SK-N-MC (cell line): ENCODE results near the gene TCTN1.

Source experiments
- DNase-seq: peaks from one replicate; pipeline ENCODE4 v3.0.0-alpha.2; 2011; ENCODE audit warnings: low read depth, low spot score
- H3K27ac ChIP-seq: fragments of 200-600 bp; sonication (generic); 2 replicates; pipeline ENCODE4 v1.5.1; 2016; ENCODE audit warnings: mixed run types
- H3K36me3 ChIP-seq: fragments of 200-600 bp; sonication (generic); 2 replicates; pipeline ENCODE4 v1.6.1; 2017; ENCODE audit warnings: antibody characterized with exemption, low read length, mixed read lengths; ENCODE audit not compliant: insufficient read depth
- H3K4me3 ChIP-seq: fragments of 200-600 bp; sonication (generic); 2 replicates; pipeline ENCODE4 v1.5.1; 2016
- H3K9ac ChIP-seq: fragments of 200-600 bp; sonication (generic); 2 replicates; pipeline ENCODE4 v1.8.0; 2017; ENCODE audit warnings: mixed run types, mixed read lengths; ENCODE audit not compliant: insufficient read length
- H3K9me3 ChIP-seq: fragments of 200-600 bp; sonication (generic); 2 replicates; pipeline ENCODE4 v1.6.1; 2017; ENCODE audit warnings: low read depth, mild to moderate bottlenecking, antibody characterized with exemption, low read length, moderate library complexity, mixed read lengths
- EZH2 ChIP-seq: fragments of 200-600 bp; sonication (generic); IDR thresholded peaks from one replicate; pipeline ENCODE4 v1.6.1; 2017; ENCODE audit warnings: antibody characterized with exemption
- FOXP2 ChIP-seq: optimal IDR thresholded peaks from 2 replicates; pipeline ENCODE3; 2011; ENCODE audit warnings: mild to moderate bottlenecking, moderate library complexity; ENCODE audit not compliant: insufficient read depth; ENCODE audit errors: extremely low read length, control extremely low read depth
- POLR2AphosphoS5 ChIP-seq: IDR thresholded peaks from 2 replicates; pipeline ENCODE4 v1.6.1; 2012; ENCODE audit warnings: mild to moderate bottlenecking, low read depth, low read length, borderline replicate concordance

The TCTN1 gene

DNA sequence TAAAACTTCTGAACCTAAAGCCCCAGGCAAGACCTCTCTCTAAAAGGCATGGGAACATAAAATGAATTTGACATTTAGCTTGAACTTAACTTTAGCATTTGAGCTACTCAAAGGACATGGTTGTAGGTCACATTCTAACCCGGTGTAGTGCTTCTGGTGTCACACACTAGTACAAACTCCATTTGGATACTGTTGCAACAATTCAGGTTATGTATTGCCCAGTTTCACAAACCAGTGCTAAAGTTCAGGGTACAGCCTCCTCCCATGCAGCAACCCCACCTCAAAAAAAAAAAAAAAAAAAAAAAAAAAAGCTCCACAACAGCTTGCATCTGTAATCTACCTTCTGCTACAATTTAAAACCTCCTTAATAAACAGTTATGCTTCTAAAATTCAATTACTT, 38.6 kb upstream of the TCTN1 start:
- no peak overlapping the region for H3K27ac ChIP-seq
- no peak for TF ChIP-seq EZH2
- TF ChIP-seq POLR2AphosphoS5, result no peak
- TF ChIP-seq FOXP2, result no peak
- H3K4me3 ChIP-seq, result no peak overlapping the region
- H3K36me3 ChIP-seq, result no peaks in the 10 kb centered on the region
- no peak overlapping the region for H3K9ac ChIP-seq
- peaks cover 4% of the 10 kb centered on the region; the same call in 1 of the 2 replicates for H3K9me3 ChIP-seq
- no peak for DNase-seq

DNA sequence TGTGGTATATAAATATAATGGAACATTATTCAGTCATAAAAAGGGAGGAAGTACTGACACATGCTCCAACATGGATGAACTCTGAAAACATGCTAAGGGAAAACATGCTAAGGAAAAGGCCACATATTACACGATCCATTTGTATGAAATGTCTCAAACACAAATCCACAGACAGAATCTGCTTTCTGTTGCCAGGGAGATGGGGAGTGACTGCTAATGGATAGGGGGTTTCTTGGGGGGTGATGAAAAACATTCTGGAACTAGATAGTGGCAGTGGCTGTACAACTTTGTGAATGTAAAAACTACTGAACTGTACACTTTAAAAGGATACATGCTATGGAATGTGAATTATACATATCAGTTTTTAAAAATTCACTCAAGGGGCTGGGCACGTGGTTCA, 37.4 kb upstream of the TCTN1 start:
- H3K36me3 ChIP-seq, result no peaks in the 10 kb centered on the region
- H3K9ac ChIP-seq, result no peak overlapping the region
- DNase-seq, result no peak
- TF ChIP-seq EZH2 (no peak), POLR2AphosphoS5 (no peak), FOXP2 (no peak)
- no peak overlapping the region for H3K27ac ChIP-seq
- H3K4me3 ChIP-seq, result no peak overlapping the region
- H3K9me3 ChIP-seq, result peaks cover 4% of the 10 kb centered on the region; the same call in 1 of the 2 replicates

- H3K27ac ChIP-seq, result no peak overlapping the region
- H3K36me3 ChIP-seq, result no peaks in the 10 kb centered on the region
- H3K4me3 ChIP-seq, result no peak overlapping the region
Observed at GRCh38 chr12:110577864-110578693, 35.9 kb upstream of the TCTN1 start.

DNA sequence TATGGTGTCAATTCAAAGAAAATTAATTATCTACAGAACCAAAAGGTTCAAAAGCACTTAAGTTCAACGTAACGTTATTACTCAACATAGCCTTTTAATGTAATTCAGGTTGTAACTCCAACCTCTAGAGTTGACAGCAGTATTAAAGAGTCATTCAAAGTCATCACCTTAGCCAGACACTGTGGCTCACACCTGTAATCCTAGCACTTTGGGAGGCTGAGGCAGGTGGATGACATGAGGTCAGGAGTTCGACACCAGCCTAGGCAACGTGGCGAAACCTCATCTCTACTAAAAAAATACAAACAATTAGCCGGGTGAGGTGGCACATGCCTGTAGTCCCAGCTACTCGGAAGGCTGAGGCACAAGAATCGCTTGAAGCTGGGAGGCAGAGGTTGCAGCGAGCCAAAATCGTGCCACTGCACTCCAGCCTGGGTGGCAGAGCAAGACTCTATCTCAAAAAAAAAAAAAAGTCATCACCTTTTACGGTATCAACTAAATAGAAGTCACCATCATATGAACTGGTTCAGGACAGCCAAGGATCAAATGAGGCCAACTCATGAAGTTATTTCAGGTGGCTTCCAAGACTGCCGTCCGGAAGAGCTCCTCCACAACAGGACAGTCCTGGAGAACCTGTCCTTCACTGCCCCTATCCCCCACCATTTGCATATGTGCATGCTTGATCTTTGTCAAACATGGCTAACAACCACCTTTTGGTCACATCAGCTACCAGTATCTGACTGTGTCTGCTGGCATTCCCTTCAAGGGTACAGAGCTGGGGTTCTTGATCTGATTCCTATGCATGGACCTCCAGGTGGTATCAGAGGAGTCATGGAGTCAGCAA, 35.0 kb upstream of the TCTN1 start:
- no peaks in the 10 kb centered on the region for H3K9me3 ChIP-seq
- H3K36me3 ChIP-seq, result no peaks in the 10 kb centered on the region
- TF ChIP-seq POLR2AphosphoS5 (no peak), EZH2 (no peak), FOXP2 (no peak)
- no peak for DNase-seq
- no peak overlapping the region for H3K4me3 ChIP-seq
- H3K27ac ChIP-seq, result no peak overlapping the region
- H3K9ac ChIP-seq, result no peak overlapping the region

More at GRCh38 chr12:110577864-110578693, 35.9 kb upstream of the TCTN1 start:
- H3K9ac ChIP-seq, result no peak overlapping the region
- no peak for DNase-seq
- TF ChIP-seq FOXP2 (no peak), POLR2AphosphoS5 (no peak), EZH2 (no peak)
- no peaks in the 10 kb centered on the region for H3K9me3 ChIP-seq

GRCh38 chr12:110579535-110580253, 34.2 kb upstream of the TCTN1 start:
- no peak overlapping the region for H3K4me3 ChIP-seq
- no peak overlapping the region for H3K9ac ChIP-seq
- no peaks in the 10 kb centered on the region for H3K36me3 ChIP-seq
- H3K9me3 ChIP-seq, result no peaks in the 10 kb centered on the region
- no peak for DNase-seq
- no peak for TF ChIP-seq POLR2AphosphoS5
- TF ChIP-seq FOXP2, result no peak
- TF ChIP-seq EZH2, result no peak
- H3K27ac ChIP-seq, result no peak overlapping the region

DNA sequence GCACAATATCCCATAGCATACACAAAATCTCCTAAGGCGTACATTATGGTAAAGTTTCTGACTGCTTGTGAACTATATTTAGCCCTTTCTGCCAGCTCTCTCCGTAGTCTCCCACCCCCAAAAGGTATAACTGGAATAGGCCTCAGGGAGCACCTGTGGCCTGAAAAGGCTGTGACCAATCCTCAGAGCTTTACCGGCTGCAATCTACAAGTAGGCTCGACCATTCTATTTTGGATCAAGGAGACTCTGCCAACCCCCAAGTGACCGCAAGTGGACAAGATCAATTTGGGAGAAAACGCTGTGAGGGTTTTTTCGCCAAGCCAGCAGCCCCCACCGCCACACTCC, 32.0 kb upstream of the TCTN1 start:
- Histone ChIP-seq H3K9ac (peak overlapping the region; percentile 84), H3K27ac (no peak overlapping the region), H3K36me3 (no peaks in the 10 kb centered on the region), H3K9me3 (no peaks in the 10 kb centered on the region), H3K4me3 (peak overlapping the region; percentile 94)
- DNase-seq, result no peak
- TF ChIP-seq FOXP2 (no peak), POLR2AphosphoS5 (no peak), EZH2 (no peak)

DNA sequence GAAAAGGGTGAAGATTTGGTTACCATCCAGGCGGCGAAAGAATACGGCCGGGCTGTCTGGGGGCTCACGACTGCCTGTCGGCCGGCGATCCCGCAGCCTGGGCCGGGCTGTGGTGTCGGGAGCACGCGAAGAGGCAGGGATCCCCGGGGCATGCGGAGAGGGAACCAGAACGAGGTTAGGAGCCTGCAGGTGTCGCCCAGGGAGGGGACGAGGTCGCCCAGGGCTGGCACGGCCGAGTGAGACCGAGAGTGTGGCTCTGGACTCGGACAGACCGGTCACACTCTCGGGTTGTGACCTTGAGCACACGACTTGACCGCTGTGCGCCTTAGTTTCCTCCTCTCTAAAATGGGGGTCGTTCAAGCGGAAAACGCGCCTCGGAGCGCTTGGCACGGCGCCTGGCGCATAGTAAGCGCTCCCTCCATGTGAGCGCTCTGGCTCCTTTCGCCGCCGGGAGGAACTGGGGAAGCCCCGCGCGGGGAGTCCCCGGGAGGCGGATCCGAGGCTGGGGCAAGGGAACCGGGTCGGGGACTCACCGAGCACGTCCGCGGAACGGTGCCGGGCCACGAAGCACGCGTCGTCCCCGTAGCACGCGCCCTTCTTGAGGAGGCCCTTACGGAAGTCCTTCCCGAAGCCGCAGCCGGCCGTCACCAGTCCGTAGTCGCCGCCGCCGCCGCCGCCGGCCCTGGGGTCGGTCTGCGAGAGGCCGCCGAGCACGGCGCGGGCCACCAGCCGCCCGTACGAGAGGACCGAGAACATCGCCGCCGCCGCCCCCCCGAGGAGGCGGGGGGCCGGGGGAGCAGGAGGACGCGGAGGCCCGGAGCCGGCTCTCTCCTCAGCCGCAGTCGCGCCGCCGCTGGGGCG, 31.4 kb upstream of the TCTN1 start:
- H3K27ac ChIP-seq, result no peak overlapping the region
- H3K9ac ChIP-seq, result peak overlapping the region; percentile 84
- H3K36me3 ChIP-seq, result no peaks in the 10 kb centered on the region
- H3K9me3 ChIP-seq, result no peaks in the 10 kb centered on the region
- peak overlapping the region; percentile 94 for H3K4me3 ChIP-seq
- TF ChIP-seq POLR2AphosphoS5 (no peak), FOXP2 (no peak), EZH2 (no peak)
- no peak for DNase-seq
